H1 (cell line): Measurements from ENCODE around the gene FRMD4B. TPM values are rescaled to one million over a fixed set of nuclear protein-coding genes. Genes with fewer than 3 reads are reported as not detected.

Experiments used
- ATF2 ChIP-seq: IDR thresholded peaks from 2 replicates; pipeline ENCODE4 v1.6.1; 2012; ENCODE audit warnings: low read length, inconsistent platforms
- CBX8 ChIP-seq: fragments of 300-800, 300-1000 bp; sonication (generic); IDR thresholded peaks from 2 replicates; pipeline ENCODE4 v1.7.1; 2016; ENCODE audit warnings: low read depth, low read length, borderline replicate concordance
- CHD2 ChIP-seq: IDR thresholded peaks from 2 replicates; pipeline ENCODE4 v1.6.1; 2012; ENCODE audit warnings: low read length, improper control_type of control experiment
- RNF2 ChIP-seq: fragments of 200-900, 300-1000 bp; sonication (generic); IDR thresholded peaks from 2 replicates; pipeline ENCODE4 v1.7.1; 2016; ENCODE audit warnings: borderline replicate concordance, low read depth, mild to moderate bottlenecking, antibody characterized with exemption, low read length; ENCODE audit not compliant: poor library complexity, severe bottlenecking; ENCODE audit errors: missing control alignments
- SRF ChIP-seq: IDR thresholded peaks from 2 replicates; pipeline ENCODE4 v1.6.1; 2011; ENCODE audit warnings: mild to moderate bottlenecking, low read depth, low read length, moderate library complexity
- USF2 ChIP-seq: IDR thresholded peaks from 2 replicates; pipeline ENCODE4 v1.6.1; 2011; ENCODE audit warnings: low read length, improper control_type of control experiment
- polyA plus RNA-seq, 7 experiments: library from polyadenylated mRNA; depleted of rRNA in 3 of 7; stranded (reverse) in 5 of 7; unstranded in 2 of 7; fragments of >200 nt in 5 of 7; fragments of 200-250 nt in 2 of 7; gene quantifications; 1 replicate in 5 of 7; 2 replicates in 1 of 7; 4 replicates in 1 of 7; pipeline versions ENCODE4 v1.2.1 to v1.2.3, GENCODE V29; 2011 to 2013; ENCODE audit warnings: missing spikeins in 2 of 7, mixed read lengths in 2 of 7
- total RNA-seq: library from RNA; stranded (reverse); fragmentation: NEBNext Ultra II Directional; extraction: Animal tissue kit (Norgen Biotek cat#: 25700); gene quantifications from 2 replicates; pipeline ENCODE4 v1.2.1, GENCODE V29; 2021

The FRMD4B gene
- total and polyA plus RNA-seq, 2 of the 8 experiments (the other 6 are each of a cell fraction or from before 2014, with no cell fraction given), result 2.7 to 7.2 TPM

DNA sequence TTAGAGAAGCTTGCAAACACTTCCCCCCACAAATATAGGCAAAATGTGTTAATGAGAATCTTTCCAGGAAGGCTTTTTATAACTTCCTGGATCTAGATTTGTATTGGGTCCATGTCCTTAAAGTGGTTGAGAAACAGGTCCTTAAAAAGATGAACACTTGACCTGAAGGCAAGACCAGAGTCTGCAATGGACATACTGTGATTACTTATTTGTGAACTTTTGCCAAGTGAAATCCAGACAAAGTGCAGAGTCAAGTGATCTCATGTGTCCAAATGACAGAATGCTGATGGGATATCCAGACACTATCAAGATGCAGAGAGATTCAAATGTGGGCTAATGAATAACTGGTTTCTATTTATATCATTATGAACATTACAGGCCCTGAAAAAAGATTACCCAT lies 43.8 kb downstream of the FRMD4B start (continued):
- TF ChIP-seq ATF2 (no peak), CBX8 (no peak), USF2 (no peak), RNF2 (no peak), CHD2 (no peak), SRF (no peak)
